HL-60 (cell line): Measurements from ENCODE around the gene SLC14A1.

Source experiments
- GABPA ChIP-seq: IDR thresholded peaks from 2 replicates; pipeline ENCODE4 v1.6.1; 2012; ENCODE audit warnings: low read depth
- TF ChIP-seq, protein P1 (sequence below): IDR thresholded peaks from one replicate; pipeline ENCODE4 v1.5.1; 2011; ENCODE audit warnings: low read length, control low read depth, inconsistent platforms; ENCODE audit not compliant: insufficient read depth

DNA sequence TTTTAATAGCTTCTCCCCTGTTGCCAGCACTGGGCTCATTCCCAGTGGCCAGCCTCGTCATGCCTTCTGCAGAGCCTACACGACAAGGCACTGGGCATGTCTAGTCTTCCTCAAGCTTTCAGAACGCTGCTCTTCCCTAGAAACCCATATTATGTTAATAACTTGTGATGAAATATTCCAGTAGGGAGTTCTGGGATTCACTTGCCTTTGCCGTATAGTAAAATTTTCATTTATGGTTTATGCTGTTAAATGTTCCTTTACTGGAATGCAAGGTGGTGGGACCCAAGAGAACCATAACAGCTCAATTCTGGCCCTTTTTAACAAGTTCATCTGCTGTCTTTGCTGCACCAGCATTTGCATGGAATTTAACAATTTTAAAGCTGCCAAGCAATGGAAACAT is 45.5 kb upstream of the SLC14A1 start:
- TF ChIP-seq, protein P1, sequence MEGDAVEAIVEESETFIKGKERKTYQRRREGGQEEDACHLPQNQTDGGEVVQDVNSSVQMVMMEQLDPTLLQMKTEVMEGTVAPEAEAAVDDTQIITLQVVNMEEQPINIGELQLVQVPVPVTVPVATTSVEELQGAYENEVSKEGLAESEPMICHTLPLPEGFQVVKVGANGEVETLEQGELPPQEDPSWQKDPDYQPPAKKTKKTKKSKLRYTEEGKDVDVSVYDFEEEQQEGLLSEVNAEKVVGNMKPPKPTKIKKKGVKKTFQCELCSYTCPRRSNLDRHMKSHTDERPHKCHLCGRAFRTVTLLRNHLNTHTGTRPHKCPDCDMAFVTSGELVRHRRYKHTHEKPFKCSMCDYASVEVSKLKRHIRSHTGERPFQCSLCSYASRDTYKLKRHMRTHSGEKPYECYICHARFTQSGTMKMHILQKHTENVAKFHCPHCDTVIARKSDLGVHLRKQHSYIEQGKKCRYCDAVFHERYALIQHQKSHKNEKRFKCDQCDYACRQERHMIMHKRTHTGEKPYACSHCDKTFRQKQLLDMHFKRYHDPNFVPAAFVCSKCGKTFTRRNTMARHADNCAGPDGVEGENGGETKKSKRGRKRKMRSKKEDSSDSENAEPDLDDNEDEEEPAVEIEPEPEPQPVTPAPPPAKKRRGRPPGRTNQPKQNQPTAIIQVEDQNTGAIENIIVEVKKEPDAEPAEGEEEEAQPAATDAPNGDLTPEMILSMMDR: no peak
- no peak for TF ChIP-seq GABPA
